ENCODE data around the gene PWWP2A. TPM values are rescaled to one million over a fixed set of nuclear protein-coding genes. Genes with fewer than 3 reads are reported as not detected.
A peak's percentile ranks its signal among the peaks of the same experiment; 100 is the strongest.

The PWWP2A gene
- polyA plus RNA-seq, 1 of the 3 experiments (the other 2 are of a cell fraction), result 5.7 TPM

DNA sequence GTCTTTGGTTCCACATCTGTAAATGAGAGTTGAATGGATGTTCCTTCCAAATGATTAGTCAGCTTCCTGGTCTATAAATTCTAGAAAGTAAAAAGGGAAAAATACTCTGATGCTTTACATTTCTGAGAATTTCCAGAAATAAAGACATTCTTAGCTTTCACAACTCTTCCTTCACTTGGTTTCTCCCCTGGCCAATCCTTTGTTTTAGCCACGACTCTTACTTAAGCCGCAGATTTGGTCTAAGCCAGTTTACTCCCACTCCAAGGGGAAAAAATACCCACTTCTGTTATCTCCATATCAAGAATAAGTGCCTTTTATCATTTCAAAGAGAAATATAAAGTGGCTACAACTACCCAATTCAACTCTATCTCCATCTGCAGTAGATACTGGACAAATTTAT lies 29.7 kb downstream of the PWWP2A start:
- POLR2A ChIA-PET, result no interaction called here
- Histone ChIP-seq H3K9ac (no peak overlapping the region), H3K9me3 (no peaks in the 10 kb centered on the region), H3F3A (replicated peaks; ENCODE audit: insufficient read depth) (peaks cover 3% of the 10 kb centered on the region), H3K4me1 (ENCODE audit: control insufficient read depth in 1 of 2, insufficient read depth in 2 of 2, low read depth in 1 of 2, low read length in 1 of 2) (peaks cover 0 to 17% of the 10 kb centered on the region in 2 experiments; a peak in 2 of 4 replicates), H4K20me1 (ENCODE audit: insufficient read depth) (no peaks in the 10 kb centered on the region), H3K9me2 (no peaks in the 10 kb centered on the region), H2AFZ (ENCODE audit: low read depth) (no peak overlapping the region), H3K4me2 (no peak overlapping the region), H3K36me3 (replicated peaks in 1 of 2; ENCODE audit: control insufficient read depth in 1 of 2, insufficient read depth in 2 of 2, low read length in 1 of 2) (peaks cover 20 to 28% of the 10 kb centered on the region in 2 experiments), H3K79me2 (ENCODE audit: insufficient read depth) (peaks cover 23% of the 10 kb centered on the region), H3K27me3 (ENCODE audit: insufficient read depth) (no peaks in the 10 kb centered on the region), H3K27ac (ENCODE audit: low read depth in 2 of 2, low read length in 1 of 2) (peak overlapping the region in 1 of 2 experiments; percentile 4; a peak in 1 of 4 replicates), H3K4me3 (ENCODE audit: low read depth in 2 of 2, low read length in 1 of 2) (no peak overlapping the region)
- CTCF ChIA-PET, result interaction anchor here (1.3 kb wide), 1 partner anchor 68 kb away, joined by 3 read pairs; no protein-coding TSS in a partner anchor
- TF ChIP-seq YY1 (IDR thresholded peaks at IDR 0.05; ENCODE audit: low read depth) (no peak), TAF1 (IDR thresholded peaks at IDR 0.05; ENCODE audit: borderline replicate concordance, low read depth, low read length) (no peak), RFX5 (IDR thresholded peaks at IDR 0.05; ENCODE audit: low read length) (no peak), FOSL2 (IDR thresholded peaks at IDR 0.05; ENCODE audit: borderline replicate concordance, low read depth) (no peak), ELF1 (IDR thresholded peaks at IDR 0.05) (no peak)
- TF ChIP-seq, protein P1, sequence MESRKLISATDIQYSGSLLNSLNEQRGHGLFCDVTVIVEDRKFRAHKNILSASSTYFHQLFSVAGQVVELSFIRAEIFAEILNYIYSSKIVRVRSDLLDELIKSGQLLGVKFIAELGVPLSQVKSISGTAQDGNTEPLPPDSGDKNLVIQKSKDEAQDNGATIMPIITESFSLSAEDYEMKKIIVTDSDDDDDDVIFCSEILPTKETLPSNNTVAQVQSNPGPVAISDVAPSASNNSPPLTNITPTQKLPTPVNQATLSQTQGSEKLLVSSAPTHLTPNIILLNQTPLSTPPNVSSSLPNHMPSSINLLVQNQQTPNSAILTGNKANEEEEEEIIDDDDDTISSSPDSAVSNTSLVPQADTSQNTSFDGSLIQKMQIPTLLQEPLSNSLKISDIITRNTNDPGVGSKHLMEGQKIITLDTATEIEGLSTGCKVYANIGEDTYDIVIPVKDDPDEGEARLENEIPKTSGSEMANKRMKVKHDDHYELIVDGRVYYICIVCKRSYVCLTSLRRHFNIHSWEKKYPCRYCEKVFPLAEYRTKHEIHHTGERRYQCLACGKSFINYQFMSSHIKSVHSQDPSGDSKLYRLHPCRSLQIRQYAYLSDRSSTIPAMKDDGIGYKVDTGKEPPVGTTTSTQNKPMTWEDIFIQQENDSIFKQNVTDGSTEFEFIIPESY (IDR thresholded peaks at IDR 0.05; ENCODE audit: borderline replicate concordance, low read depth), result no peak
- TF ChIP-seq, protein P2, sequence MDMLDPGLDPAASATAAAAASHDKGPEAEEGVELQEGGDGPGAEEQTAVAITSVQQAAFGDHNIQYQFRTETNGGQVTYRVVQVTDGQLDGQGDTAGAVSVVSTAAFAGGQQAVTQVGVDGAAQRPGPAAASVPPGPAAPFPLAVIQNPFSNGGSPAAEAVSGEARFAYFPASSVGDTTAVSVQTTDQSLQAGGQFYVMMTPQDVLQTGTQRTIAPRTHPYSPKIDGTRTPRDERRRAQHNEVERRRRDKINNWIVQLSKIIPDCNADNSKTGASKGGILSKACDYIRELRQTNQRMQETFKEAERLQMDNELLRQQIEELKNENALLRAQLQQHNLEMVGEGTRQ (IDR thresholded peaks at IDR 0.05; ENCODE audit: borderline replicate concordance, low read depth, low read length), result no peak
- DNase-seq, result no peak
- 92% methylated on average over 2 of the region's 2 CpGs for WGBS (ENCODE audit: low lambda C conversion rate)

DNA sequence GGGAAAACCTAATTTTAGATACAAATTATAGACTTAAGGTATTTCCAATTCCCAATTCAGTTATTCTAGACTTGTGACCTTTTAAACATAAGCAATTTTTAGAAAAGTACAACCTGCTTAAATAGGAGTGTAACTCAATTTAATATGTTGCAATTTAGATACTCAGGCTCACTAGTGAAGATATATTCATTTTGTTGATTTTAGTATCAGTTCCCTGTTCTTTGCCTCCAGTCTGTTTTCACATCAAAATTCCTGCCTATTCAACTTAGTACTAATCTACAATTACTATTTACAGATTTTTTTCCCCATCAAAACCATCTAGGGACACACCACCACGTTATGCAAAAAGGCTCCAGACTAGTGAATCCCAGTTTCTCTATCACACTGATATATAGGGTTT lies 30.4 kb downstream of the PWWP2A start:
- H4K20me1 ChIP-seq (ENCODE audit: insufficient read depth), result no peaks in the 10 kb centered on the region
- H3K4me2 ChIP-seq, result no peak overlapping the region
- H3K9me3 ChIP-seq, result no peaks in the 10 kb centered on the region
- no peaks in the 10 kb centered on the region for H3K9me2 ChIP-seq
- no peak overlapping the region for H3K9ac ChIP-seq
- peaks cover 21% of the 10 kb centered on the region for H3K79me2 ChIP-seq (ENCODE audit: insufficient read depth)
- H3F3A ChIP-seq (replicated peaks; ENCODE audit: insufficient read depth), result peaks cover 11% of the 10 kb centered on the region
- ChIA-PET POLR2A (no interaction called here), CTCF (interaction anchor here (1.3 kb wide), 1 partner anchor 67 kb away, joined by 3 read pairs; no protein-coding TSS in a partner anchor)
- WGBS (ENCODE audit: low lambda C conversion rate), result 94% methylated on average over 1 of the region's 1 CpG
- TF ChIP-seq TEAD4 (IDR thresholded peaks at IDR 0.05; ENCODE audit: borderline replicate concordance, insufficient read depth) (no peak), POLR2AphosphoS5 (IDR thresholded peaks at IDR 0.05; ENCODE audit: low read depth, low read length) (no peak), YY1 (IDR thresholded peaks at IDR 0.05; ENCODE audit: low read depth) (no peak), GATA2 (CRISPR knock-in tag; IDR thresholded peaks at IDR 0.05) (no peak), TCF12 (IDR thresholded peaks at IDR 0.05) (no peak), FOXM1 (IDR thresholded peaks at IDR 0.05; ENCODE audit: low read depth) (no peak), CHD2 (IDR thresholded peaks at IDR 0.05; ENCODE audit: low read length, partially characterized antibody) (no peak), MEF2A (IDR thresholded peaks at IDR 0.05; ENCODE audit: borderline replicate concordance, low read depth) (no peak), EZH2phosphoT487 (IDR thresholded peaks at IDR 0.05; ENCODE audit: borderline replicate concordance, low read depth) (no peak), FOXJ3 (CRISPR knock-in tag; IDR thresholded peaks at IDR 0.05) (no peak), MXI1 (IDR thresholded peaks at IDR 0.05; ENCODE audit: low read depth, low read length) (no peak), RXRA (IDR thresholded peaks at IDR 0.05; ENCODE audit: borderline replicate concordance, low read depth) (no peak), ELF1 (IDR thresholded peaks at IDR 0.05) (no peak), NRF1 (IDR thresholded peaks at IDR 0.05; ENCODE audit: low read depth, low read length) (no peak)
- TF ChIP-seq, protein P3, sequence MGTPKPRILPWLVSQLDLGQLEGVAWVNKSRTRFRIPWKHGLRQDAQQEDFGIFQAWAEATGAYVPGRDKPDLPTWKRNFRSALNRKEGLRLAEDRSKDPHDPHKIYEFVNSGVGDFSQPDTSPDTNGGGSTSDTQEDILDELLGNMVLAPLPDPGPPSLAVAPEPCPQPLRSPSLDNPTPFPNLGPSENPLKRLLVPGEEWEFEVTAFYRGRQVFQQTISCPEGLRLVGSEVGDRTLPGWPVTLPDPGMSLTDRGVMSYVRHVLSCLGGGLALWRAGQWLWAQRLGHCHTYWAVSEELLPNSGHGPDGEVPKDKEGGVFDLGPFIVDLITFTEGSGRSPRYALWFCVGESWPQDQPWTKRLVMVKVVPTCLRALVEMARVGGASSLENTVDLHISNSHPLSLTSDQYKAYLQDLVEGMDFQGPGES (IDR thresholded peaks at IDR 0.05; ENCODE audit: low read depth, low read length), result no peak
- TF ChIP-seq, protein P2 (IDR thresholded peaks at IDR 0.05; ENCODE audit: borderline replicate concordance, low read depth, low read length), result no peak
- TF ChIP-seq, protein P1 (IDR thresholded peaks at IDR 0.05; ENCODE audit: borderline replicate concordance, low read depth), result no peak
- H3K4me3 ChIP-seq (ENCODE audit: low read depth in 2 of 2, low read length in 1 of 2), result no peak overlapping the region
- H3K27ac ChIP-seq (ENCODE audit: low read depth in 2 of 2, low read length in 1 of 2), result no peak overlapping the region
- no peak overlapping the region for H2AFZ ChIP-seq (ENCODE audit: low read depth)
- no peak for DNase-seq
- peaks cover 17 to 22% of the 10 kb centered on the region in 2 experiments for H3K36me3 ChIP-seq (replicated peaks in 1 of 2; ENCODE audit: control insufficient read depth in 1 of 2, insufficient read depth in 2 of 2, low read length in 1 of 2)
- no peaks in the 10 kb centered on the region for H3K27me3 ChIP-seq (ENCODE audit: insufficient read depth)
- H3K4me1 ChIP-seq (ENCODE audit: control insufficient read depth in 1 of 2, insufficient read depth in 2 of 2, low read depth in 1 of 2, low read length in 1 of 2), result peaks cover 0 to 17% of the 10 kb centered on the region in 2 experiments; a peak in 2 of 4 replicates
